Activated CD4-positive, alpha-beta T cell treated with anti-CD3 and anti-CD28 coated beads, Interleukin-2, amount 50 U/mL, for 1 hour (primary cell): ENCODE results near the gene CACNA2D4.

Experiments
- DNase-seq: peaks from one replicate; pipeline ENCODE4 v3.0.0-alpha.2; 2020

Gene CACNA2D4

GRCh38 chr12:1842183-1842904 lies 76.1 kb downstream of the CACNA2D4 start:
- DNase-seq: no peak

- no peak for DNase-seq
These were observed 76.8 kb downstream of the CACNA2D4 start for GRCh38 chr12:1841586-1842182.

GRCh38 chr12:1840981-1841425 lies 77.4 kb downstream of the CACNA2D4 start:
- no peak for DNase-seq

DNA sequence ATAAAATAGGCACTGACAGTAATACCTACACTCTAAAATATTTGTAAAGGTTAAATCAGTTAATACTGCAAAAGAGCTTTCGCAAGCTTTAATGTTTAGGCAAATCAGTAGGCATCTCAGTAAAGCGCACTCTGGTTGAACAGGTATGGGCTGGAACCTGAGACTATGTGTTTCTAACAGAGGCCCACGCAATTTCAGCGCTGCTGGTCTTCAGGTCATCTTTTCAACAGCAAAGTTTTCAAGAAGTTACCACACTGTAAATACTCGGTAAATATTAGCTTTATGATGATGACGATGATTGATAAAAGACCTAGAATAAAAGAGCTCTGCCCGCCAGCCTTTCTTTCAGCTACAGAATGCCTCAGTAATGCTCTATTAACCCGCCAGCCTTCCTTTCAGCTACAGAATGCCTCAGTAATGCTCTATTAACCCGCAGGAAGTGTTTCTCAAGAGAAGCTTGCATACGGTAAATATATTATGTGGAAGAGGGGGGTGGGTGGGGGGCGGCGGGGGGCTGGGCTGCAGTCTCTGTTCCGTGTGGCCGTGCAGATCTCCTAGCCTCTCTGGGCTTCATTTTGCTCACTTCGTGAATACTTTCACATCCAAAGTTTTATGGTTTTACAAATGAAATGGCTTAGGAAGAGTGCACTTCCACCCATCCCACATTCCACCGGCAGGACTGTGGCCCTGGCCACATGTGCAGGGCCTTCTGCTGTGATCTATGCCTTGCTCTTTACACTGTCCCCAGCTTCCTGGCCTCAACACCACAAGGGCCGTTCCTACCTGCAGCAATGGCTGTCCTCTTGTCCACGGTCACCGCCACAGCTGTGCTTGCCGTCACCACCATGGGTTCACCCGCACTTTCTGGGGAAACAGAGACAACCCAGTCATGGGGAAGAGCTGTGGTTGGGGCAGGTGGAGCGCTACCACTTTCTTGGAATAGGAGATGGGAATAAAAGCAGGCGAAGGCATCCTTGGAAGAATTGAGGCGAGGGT lies 78.2 kb downstream of the CACNA2D4 start:
- DNase-seq: no peak

DNA sequence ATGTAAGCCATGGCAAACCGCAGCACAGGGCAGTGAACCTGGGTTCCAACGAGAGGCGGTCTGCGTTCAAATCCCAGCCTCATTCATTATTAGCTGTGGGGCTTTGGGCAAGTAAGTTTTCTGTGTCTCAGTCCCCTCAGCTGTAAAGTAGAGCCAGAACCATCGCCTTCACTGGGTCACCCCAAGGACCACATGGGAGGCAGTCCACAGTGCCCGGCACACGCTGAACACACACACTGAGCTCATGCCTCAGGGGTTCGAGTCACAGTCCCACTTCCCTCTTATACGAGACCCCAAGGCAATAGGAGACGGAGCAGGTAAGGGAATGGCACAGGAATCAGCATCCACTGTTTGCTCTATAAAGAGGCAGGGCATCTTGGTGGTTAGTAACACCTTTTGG lies 79.0 kb downstream of the CACNA2D4 start:
- DNase-seq: no peak

DNA sequence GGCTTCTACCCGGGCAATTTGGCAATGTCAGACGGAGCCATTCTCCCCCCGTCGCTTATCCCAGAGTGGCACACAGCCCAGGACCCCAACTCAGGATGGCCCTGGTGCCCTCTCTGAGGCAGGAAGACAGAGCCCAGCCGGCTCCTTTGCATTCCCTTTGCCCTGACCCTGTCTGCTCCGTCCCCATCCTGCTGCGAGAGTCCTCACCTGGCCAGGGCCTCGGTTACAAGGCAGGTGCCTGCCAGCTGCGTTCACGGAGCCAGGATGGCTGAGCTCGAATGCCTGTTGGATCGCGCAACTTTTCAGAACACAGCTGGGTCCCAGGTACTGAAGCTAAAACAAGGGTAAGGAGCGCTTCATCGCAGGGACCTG lies 79.5 kb downstream of the CACNA2D4 start:
- DNase-seq: no peak

DNA sequence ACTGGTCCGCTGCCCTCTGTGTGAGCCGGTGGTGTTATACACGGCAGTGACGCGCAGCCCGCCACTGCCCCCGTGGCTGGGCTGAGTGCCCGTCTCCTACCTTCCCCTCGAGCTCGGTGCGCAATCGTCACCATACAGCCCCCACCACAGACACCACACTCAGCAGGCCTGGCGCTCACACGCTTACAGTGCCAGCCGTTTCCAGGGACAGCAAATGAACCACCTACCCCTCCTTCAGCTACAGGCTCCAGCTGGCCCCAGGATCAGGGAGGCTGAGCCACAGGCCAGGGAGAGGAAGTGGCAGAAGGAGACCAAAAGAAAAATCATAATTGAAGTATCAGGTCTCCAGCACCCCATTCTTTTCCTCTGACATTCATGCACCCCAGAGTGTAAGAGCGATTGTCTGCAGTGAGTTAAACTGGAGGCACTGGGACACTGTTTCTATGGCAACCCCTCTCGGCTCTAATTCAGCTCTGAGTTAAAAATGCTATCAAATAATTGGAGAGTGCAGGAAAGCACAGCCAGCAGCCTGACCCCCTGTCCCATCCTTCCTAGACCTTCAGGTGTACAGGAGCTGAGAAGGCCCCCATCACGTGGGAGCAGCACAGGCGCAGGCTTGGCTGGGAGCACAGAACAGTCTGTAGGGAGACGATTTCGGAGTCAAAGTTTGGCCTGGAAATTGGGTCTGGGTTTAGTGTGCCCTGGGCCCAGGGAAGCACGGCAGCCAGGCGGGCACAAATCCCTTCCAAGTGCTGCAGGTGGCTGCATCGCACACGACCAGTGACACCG lies 80.1 kb downstream of the CACNA2D4 start:
- no peak for DNase-seq

DNA sequence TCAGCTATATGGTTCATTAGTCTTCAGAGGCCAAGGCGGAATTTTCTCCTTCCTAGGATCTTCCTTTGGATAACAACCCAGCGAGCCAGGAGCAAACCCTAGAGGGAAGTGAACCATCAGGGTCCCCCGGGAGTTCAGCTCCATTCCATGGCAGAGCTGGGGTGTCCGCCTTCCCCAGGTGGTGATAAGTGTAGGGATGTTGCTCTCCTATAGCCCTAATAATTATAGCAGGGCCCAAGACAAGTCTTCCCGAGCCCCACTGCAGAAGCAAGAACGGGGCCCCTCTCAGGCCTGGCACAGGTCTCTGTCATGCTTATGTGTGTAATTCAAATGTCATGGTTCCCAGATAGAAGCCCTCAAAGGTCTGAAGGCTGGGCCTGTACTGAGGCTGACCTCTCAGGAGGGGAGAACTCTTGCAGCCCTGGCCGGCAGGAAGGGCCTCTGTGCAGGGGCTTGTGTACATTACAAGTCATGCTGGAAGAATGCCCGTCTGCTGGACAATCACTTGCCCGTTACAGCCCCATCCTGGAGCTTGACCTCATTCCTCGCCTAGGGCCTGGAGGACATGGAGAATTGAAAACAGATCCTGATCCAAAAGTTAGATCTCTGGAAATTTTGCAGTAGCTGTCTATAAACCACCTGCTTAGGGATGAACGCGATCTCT lies 80.8 kb downstream of the CACNA2D4 start:
- DNase-seq: no peak

- no peak for DNase-seq
These were observed 81.5 kb downstream of the CACNA2D4 start for GRCh38 chr12:1836854-1837421.

DNA sequence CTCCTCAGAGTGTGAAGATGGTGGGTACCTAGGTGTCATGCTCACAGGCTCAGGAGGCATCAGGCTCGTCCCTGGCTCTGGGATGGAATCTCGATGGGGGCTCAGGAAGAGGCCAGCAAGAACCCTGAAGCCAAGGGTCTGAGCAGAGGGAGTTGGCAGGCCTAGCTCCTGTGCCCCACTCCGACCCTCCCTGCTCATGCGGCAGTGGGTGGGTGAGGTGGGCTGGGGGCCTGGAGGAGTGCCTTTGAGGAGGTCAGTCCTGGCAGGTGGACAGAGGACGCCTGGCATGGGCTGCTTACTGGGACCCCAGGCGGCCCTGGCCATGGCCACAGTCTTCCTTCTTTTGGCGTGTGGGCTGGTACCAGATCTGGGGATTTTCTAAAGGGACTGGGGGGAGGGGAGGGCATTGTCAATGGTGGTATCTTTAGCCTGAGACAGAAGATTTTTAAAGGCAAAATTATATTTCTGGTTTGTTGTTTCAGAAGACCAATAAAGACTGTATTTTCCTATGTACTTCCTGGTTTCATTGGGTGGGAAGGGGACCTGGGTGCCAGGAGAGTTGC lies 82.1 kb downstream of the CACNA2D4 start:
- no peak for DNase-seq

GRCh38 chr12:1835211-1836131 lies 83.0 kb downstream of the CACNA2D4 start:
- no peak for DNase-seq

- DNase-seq: no peak
These were observed 84.1 kb downstream of the CACNA2D4 start for GRCh38 chr12:1834186-1834925.

- no peak for DNase-seq
These were observed 84.8 kb downstream of the CACNA2D4 start for GRCh38 chr12:1833596-1834028.

GRCh38 chr12:1832801-1833595 lies 85.5 kb downstream of the CACNA2D4 start:
- DNase-seq: no peak

- DNase-seq: no peak
These were observed 87.2 kb downstream of the CACNA2D4 start for GRCh38 chr12:1830981-1831963.

DNA sequence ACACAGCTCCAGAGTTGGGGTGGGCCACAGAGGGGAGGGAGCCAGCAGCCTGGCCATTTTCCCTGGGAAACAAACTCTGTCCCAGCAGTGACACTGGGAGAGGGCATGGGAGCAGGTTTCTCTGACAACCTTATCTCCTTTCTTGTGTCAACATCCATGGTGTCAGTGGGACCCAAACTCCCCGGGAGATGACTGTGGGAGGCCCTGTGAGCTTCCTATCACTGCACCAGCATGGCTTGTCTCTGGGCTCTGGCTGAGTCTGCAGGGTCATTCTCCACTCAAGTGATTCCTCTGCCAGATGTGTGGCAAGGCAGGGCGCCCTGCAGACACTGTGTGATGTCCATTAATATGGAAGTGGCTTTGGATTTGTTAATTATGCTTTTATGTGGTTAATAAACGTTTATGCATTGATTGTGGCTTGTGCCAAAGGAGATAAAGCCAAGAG lies 88.0 kb downstream of the CACNA2D4 start:
- DNase-seq: no peak

GRCh38 chr12:1829306-1829900 lies 89.0 kb downstream of the CACNA2D4 start:
- no peak for DNase-seq
